K562 (cell line): Measurements from ENCODE around the gene HSPB6. TPM values are rescaled to one million over a fixed set of nuclear protein-coding genes. Genes with fewer than 3 reads are reported as not detected.

Source experiments
- CBX8 ChIP-seq: fragments of 200-600 bp; sonication (generic); IDR thresholded peaks from 2 replicates; pipeline ENCODE4 v1.6.1; 2012; ENCODE audit warnings: borderline replicate concordance, mixed run types, low read depth, mild to moderate bottlenecking, moderate library complexity, mixed read lengths, low read length, control low read depth, inconsistent platforms; ENCODE audit not compliant: poor library complexity, severe bottlenecking; ENCODE audit errors: extremely low read depth
- CHD1 ChIP-seq: fragments of 200-600 bp; sonication (generic); IDR thresholded peaks from one replicate; pipeline ENCODE4 v1.6.1; 2012; ENCODE audit warnings: mild to moderate bottlenecking, moderate library complexity, low read length, inconsistent platforms
- DPF2 ChIP-seq: fragments of 450-650 bp; IDR thresholded peaks from 2 replicates; pipeline ENCODE4 v1.6.1; 2016
- ELF4 ChIP-seq: fragments of 450-650 bp; formaldehyde crosslinking; IDR thresholded peaks from 2 replicates; pipeline ENCODE4 v1.4.0; 2022; ENCODE audit warnings: missing genetic modification characterization
- EP300 ChIP-seq: IDR thresholded peaks from 2 replicates; pipeline ENCODE4 v1.6.1; 2012; ENCODE audit warnings: low read length, improper control_type of control experiment
- EP400 ChIP-seq: fragments of 450-650 bp; IDR thresholded peaks from 2 replicates; pipeline ENCODE4 v1.6.1; 2017; ENCODE audit warnings: antibody characterized with exemption, mild to moderate bottlenecking, moderate library complexity
- GATAD2A ChIP-seq: fragments of 450-650 bp; IDR thresholded peaks from 2 replicates; pipeline ENCODE4 v1.6.1; 2017
- HDAC2 ChIP-seq: fragments of 450-650 bp; IDR thresholded peaks from 2 replicates; pipeline ENCODE4 v1.6.1; 2016; ENCODE audit warnings: mild to moderate bottlenecking
- IRF2 ChIP-seq: sonication (generic); formaldehyde crosslinking; IDR thresholded peaks from 2 replicates; pipeline ENCODE4 v1.8.1; 2022; ENCODE audit warnings: mild to moderate bottlenecking, missing genetic modification reagents
- KDM2B ChIP-seq: fragments of 250-450 bp; sonication (Bioruptor Pico); IDR thresholded peaks from 2 replicates; pipeline ENCODE4 v1.8.0; 2021; ENCODE audit warnings: mild to moderate bottlenecking, moderate library complexity
- KLF6 ChIP-seq: fragments of 250-450 bp; sonication (Bioruptor Pico); IDR thresholded peaks from 2 replicates; pipeline ENCODE4 v1.4.0; 2020; ENCODE audit warnings: mild to moderate bottlenecking, moderate library complexity, borderline replicate concordance
- MXI1 ChIP-seq: IDR thresholded peaks from 2 replicates; pipeline ENCODE4 v1.6.1; 2011; ENCODE audit warnings: low read depth, mild to moderate bottlenecking, improper control_type of control experiment, low read length
- NBN ChIP-seq: fragments of 450-650 bp; IDR thresholded peaks from 2 replicates; pipeline ENCODE4 v1.6.1; 2016; ENCODE audit warnings: low read depth, mild to moderate bottlenecking
- NR1H2 ChIP-seq: sonication (generic); formaldehyde crosslinking; IDR thresholded peaks from 2 replicates; pipeline ENCODE4 v1.4.0; 2020; ENCODE audit warnings: mild to moderate bottlenecking, missing genetic modification reagents
- PHF8 ChIP-seq: fragments of 200-600 bp; sonication (generic); IDR thresholded peaks from 2 replicates; pipeline ENCODE4 v1.6.1; 2012; ENCODE audit warnings: mixed run types, mild to moderate bottlenecking, inconsistent platforms, low read length, moderate library complexity, borderline replicate concordance
- RNF2 ChIP-seq: sonication (generic); IDR thresholded peaks from 2 replicates; pipeline ENCODE4 v1.6.1; 2016
- U2AF2 ChIP-seq: fragments of 200-400 bp; formaldehyde crosslinking; optimal IDR thresholded peaks from 2 replicates; pipeline ENCODE3; 2017; ENCODE audit warnings: low read depth, mild to moderate bottlenecking, low read length
- ZBTB1 ChIP-seq: sonication (generic); formaldehyde crosslinking; IDR thresholded peaks from 2 replicates; pipeline ENCODE4 v1.8.1; 2023; ENCODE audit warnings: missing genetic modification reagents, low read depth, mild to moderate bottlenecking, borderline replicate concordance
- ZNF134 ChIP-seq: fragments of 250-450 bp; sonication (Bioruptor Pico); conservative IDR thresholded peaks from 2 replicates; pipeline ENCODE4 v1.4.0; 2020
- ZNF23 ChIP-seq: fragments of 250-450 bp; sonication (Bioruptor Pico); IDR thresholded peaks from 2 replicates; pipeline ENCODE4 v1.4.0; 2020; ENCODE audit warnings: mild to moderate bottlenecking
- ZNF785 ChIP-seq: fragments of 250-450 bp; sonication (Bioruptor Pico); IDR thresholded peaks from 2 replicates; pipeline ENCODE4 v1.4.0; 2020; ENCODE audit warnings: mild to moderate bottlenecking
- polyA plus RNA-seq, 8 experiments: library from polyadenylated mRNA; depleted of rRNA in 4 of 8; stranded (reverse) in 5 of 8; unstranded in 3 of 8; fragments of >200 nt; fragmentation: Nextera tagmentation in 2 of 8; fragmentation: Illumina TruSeq in 1 of 8; extraction: Ambion mirVana in 2 of 8; extraction: Trizol in 1 of 8; gene quantifications; 2 replicates each; pipeline versions ENCODE4 v1.2.1 to v1.2.3, GENCODE V29; 2011 to 2014; ENCODE audit warnings: inconsistent platforms in 1 of 8, missing spikeins in 1 of 8
- total RNA-seq, 7 experiments: library from RNA; depleted of rRNA in 6 of 7; stranded (reverse); fragments of >200 nt in 6 of 7; fragmentation: Illumina TruSeq in 2 of 7; extraction: Trizol in 2 of 7; gene quantifications; 2 replicates each; pipeline versions ENCODE4 v1.2.1 to v1.2.3, GENCODE V29; 2011 to 2021; ENCODE audit warnings: low replicate concordance in 1 of 7
- TF ChIP-seq, protein P1 (sequence below): conservative IDR thresholded peaks from 2 replicates; pipeline ENCODE4 v1.6.1; 2011; ENCODE audit warnings: low read depth, mild to moderate bottlenecking, low read length; ENCODE audit not compliant: control insufficient read depth
- TF ChIP-seq, protein P2 (sequence below): fragments of 450-650 bp; IDR thresholded peaks from 2 replicates; pipeline ENCODE4 v1.6.1; 2016; ENCODE audit warnings: borderline replicate concordance

HSPB6 gene
- total and polyA plus RNA-seq, 9 of the 15 experiments (the other 6 are each of a cell fraction or from before 2014, with no cell fraction given), result 0.55 TPM; not detected in 8

DNA sequence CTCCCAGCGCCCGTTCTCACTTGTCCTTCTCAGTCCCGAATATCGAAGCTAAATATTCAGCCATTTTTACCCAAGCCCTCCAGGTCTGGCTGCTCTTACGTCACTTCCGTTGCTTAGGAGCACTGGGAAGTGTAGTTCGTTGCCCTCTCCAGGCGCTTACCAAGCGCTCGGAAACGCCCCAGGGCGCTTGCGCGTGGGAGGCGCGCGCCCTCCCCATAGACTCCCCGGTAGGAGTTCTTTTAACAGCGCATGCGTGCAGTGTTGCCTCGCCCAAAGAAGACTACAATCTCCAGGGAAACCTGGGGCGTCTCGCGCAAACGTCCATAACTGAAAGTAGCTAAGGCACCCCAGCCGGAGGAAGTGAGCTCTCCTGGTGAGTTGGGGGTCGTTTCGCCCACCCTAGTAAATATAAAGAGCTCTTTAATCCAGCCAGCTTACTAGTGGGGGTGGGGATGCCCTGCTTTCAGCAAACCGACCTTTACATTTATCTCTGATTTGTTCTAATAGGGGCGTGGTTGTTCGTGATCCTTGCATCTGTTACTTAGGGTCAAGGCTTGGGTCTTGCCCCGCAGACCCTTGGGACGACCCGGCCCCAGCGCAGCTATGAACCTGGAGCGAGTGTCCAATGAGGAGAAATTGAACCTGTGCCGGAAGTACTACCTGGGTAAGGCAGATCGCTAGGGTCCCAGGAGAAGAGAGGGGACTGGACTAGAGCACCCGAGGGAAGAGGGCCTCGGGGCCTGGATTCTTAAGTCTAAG is 11.3 kb downstream of the HSPB6 start, which contains the start of the genes PSENEN and U2AF1L4 (continued):
- no peak for TF ChIP-seq ZBTB1 (CRISPR knock-in tag)
- no peak for TF ChIP-seq IRF2 (CRISPR knock-in tag)
- 0 out of 2 replicates have a peak, but pooled peaks have one; percentile 51 for TF ChIP-seq MXI1
- TF ChIP-seq CHD1, result no peak
- no peak for TF ChIP-seq NBN
- no peak for TF ChIP-seq U2AF2
- TF ChIP-seq, protein P1, sequence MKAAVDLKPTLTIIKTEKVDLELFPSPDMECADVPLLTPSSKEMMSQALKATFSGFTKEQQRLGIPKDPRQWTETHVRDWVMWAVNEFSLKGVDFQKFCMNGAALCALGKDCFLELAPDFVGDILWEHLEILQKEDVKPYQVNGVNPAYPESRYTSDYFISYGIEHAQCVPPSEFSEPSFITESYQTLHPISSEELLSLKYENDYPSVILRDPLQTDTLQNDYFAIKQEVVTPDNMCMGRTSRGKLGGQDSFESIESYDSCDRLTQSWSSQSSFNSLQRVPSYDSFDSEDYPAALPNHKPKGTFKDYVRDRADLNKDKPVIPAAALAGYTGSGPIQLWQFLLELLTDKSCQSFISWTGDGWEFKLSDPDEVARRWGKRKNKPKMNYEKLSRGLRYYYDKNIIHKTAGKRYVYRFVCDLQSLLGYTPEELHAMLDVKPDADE, result peak; percentile 92
- TF ChIP-seq, protein P2, sequence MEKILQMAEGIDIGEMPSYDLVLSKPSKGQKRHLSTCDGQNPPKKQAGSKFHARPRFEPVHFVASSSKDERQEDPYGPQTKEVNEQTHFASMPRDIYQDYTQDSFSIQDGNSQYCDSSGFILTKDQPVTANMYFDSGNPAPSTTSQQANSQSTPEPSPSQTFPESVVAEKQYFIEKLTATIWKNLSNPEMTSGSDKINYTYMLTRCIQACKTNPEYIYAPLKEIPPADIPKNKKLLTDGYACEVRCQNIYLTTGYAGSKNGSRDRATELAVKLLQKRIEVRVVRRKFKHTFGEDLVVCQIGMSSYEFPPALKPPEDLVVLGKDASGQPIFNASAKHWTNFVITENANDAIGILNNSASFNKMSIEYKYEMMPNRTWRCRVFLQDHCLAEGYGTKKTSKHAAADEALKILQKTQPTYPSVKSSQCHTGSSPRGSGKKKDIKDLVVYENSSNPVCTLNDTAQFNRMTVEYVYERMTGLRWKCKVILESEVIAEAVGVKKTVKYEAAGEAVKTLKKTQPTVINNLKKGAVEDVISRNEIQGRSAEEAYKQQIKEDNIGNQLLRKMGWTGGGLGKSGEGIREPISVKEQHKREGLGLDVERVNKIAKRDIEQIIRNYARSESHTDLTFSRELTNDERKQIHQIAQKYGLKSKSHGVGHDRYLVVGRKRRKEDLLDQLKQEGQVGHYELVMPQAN, result peak; percentile 86
- TF ChIP-seq GATAD2A, result no peak
- no peak for TF ChIP-seq NR1H2 (CRISPR knock-in tag)
- no peak for TF ChIP-seq ZNF785 (CRISPR knock-in tag)
- TF ChIP-seq ELF4 (CRISPR knock-in tag), result no peak
- no peak for TF ChIP-seq EP300
- TF ChIP-seq EP400, result peak; percentile 24; the same call in 1 of the 2 replicates
- TF ChIP-seq ZNF134 (CRISPR knock-in tag), result no peak
- no peak for TF ChIP-seq DPF2
- peak; percentile 59; the same call in 1 of the 2 replicates for TF ChIP-seq PHF8
- TF ChIP-seq KDM2B (CRISPR knock-in tag), result no peak
- TF ChIP-seq RNF2, result no peak
- TF ChIP-seq CBX8, result no peak
- no peak for TF ChIP-seq KLF6 (CRISPR knock-in tag)
- peak; percentile 19; the same call in 1 of the 2 replicates for TF ChIP-seq HDAC2
- no peak for TF ChIP-seq ZNF23 (CRISPR knock-in tag)
